Muscle of arm (tissue), 12 donors: ENCODE data around the gene NT5E. TPM values are rescaled to one million over a fixed set of nuclear protein-coding genes. Genes with fewer than 3 reads are reported as not detected.

Experiments used
- DNase-seq: peaks from one replicate; pipeline ENCODE4 v3.0.0-alpha.2; 2013
- polyA plus RNA-seq, 12 donors: library from polyadenylated mRNA; unstranded; fragments of 120-200 nt; gene quantifications; one replicate each; pipeline ENCODE4 v1.2.1, GENCODE V29; 2013; ENCODE audit not compliant: insufficient read length in 12 of 12

Gene NT5E
- polyA plus RNA-seq, 12 donors = 21.1 to 56.0 (median 29.1) TPM; not detected in 1

DNA sequence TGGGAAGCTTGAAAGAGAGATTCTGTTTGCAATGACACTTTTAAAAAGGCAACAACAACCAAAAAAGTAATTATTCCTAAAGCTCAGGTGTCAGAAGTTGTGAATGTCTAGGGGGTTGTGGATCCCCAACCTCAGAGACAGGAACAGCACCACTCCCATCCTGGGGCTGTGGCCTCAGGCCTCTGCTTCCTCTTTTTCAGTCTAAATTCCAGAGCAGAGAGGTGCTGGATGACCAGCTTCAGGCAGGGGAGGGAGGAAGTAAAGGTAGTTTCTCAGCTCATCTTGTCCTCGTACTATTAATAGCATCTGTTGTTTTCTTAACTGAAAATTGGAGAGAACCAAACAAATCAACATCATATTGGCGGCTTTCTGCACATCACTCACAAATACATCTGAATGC lies 8.3 kb downstream of the NT5E start:
- no peak for DNase-seq

DNA sequence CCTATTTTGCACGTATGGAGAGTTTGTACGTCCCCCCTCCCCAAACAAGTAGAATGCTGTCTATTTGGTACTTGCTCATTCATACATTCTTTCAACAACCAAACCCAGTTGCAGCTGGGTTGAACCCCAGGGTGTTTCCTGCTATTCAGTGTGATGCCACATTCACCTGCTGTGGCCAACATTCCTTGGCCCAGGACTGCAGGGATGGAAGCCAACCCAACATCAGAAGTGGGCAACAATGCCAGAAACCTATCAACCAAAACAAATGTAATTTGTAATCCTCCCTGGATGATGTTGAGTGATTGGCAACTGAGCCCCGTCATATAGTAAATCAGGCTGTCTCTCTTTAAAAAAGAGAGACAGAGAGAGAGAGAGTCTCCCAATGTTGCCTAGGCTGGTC lies 8.9 kb downstream of the NT5E start:
- no peak for DNase-seq

- peak; percentile 80 for DNase-seq
Observed at GRCh38 chr6:85459224-85459901, 9.5 kb downstream of the NT5E start.

DNA sequence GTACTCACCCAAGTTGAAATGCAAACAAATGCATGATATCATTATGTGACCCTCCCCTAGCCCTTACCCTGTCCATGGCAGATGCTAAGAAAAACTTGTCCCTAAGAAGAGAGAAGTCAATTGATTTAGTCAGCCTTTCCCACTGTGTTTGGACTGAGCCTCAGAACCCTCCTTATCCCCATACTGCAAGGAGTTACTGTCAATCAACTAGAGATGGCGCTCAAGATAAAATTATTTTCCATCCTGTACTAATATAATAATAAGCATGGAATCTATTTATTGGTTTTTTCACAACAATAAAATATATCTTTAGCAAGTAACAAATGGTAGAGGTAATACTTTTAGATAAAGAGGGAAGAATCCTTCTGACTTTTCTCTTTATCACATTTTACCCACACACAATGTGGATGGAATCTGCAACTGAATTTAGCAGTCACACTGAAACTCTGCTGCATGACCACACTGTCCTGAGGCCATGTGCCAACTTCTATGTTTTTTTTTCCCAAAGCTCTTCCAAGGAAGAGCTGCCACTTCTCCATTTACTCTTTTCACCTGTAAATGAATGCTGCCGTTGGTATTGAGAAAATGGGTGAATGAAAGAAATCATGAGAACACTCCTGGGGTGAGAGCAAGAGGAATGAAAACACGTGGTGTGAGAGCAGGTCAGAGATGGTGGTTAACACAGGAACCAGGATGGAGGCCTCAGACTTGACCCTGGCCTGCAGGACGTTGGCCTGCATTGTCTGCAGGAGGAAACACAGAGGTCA lies 10.5 kb downstream of the NT5E start:
- DNase-seq = no peak

GRCh38 chr6:85460921-85461797 lies 11.3 kb downstream of the NT5E start:
- DNase-seq = no peak

DNA sequence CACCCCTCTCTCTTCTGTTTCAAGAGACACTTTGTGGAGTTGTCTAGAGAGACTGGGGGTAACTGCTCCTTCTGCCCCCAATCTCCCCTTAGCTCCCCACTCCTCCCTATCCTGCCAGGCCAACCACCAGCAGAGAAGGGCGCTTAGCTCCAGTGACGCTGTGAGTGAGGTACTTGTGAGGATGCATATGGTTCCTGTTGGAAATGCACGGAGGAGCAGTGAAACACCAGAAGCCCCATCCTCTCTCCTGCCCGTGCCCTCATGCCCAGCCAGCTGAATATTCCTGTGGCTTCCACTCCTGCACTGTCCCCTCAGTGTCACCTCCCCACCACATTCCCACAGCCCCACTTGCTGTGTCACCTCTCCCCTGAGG lies 11.9 kb downstream of the NT5E start:
- DNase-seq = no peak

- DNase-seq = no peak
Observed at GRCh38 chr6:85462673-85463072, 12.8 kb downstream of the NT5E start.

DNA sequence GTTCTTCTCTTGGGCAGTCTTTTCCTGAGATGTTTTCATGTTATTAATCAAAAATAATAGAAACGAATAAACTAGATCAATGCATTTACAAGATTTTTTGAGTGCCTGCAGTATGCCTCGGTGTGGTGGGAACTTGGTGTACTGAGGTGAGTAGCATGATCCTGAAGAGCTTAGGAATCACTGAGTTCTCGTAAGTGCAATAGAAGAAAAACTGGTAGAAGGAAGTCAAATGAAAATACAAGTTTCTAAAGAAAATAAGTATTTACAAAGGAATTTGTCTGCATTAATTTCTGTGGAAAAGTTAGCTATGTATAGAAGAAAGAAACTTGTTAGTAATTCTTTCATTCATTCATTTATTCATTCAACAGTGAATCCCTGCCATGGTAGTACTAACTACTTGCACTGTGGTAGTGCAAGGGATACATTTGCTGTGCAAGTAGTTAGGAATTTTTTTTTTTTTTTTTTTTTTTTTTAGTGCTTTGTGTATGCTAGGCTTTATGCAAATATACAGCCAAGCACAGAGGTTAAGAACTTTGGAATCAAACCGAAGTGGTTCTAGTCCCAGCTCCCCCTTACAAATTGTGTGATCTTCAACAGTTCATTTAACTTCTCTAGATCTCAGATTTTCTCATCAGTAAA lies 13.9 kb downstream of the NT5E start:
- DNase-seq = no peak

DNA sequence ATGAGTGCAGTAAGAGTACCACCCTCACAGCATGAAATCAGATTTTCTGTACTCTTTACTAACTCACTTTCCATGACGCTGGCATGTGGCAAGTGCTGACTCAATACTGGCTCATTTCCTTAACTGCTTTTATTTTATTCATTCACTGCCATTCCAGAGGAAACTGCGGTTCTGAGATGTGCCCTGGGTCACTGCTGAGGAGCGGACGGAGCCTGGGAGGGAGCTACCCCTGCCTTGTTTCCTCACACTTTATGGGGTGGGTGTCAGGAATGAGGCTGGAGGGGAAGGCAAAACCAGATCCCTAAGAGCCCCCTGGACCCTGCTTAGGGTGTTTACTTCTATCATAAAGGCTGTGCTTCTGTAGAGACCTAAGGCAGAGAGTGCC lies 14.4 kb downstream of the NT5E start:
- no peak for DNase-seq

GRCh38 chr6:85464722-85465150 lies 14.9 kb downstream of the NT5E start:
- DNase-seq = no peak

- no peak for DNase-seq
Observed at GRCh38 chr6:85465762-85466161, 15.9 kb downstream of the NT5E start.

GRCh38 chr6:85468326-85468725 lies 18.4 kb downstream of the NT5E start:
- DNase-seq = no peak

- DNase-seq = no peak
Observed at GRCh38 chr6:85469276-85470022, 19.6 kb downstream of the NT5E start.

- no peak for DNase-seq
Observed at GRCh38 chr6:85470023-85470410, 20.1 kb downstream of the NT5E start.

DNA sequence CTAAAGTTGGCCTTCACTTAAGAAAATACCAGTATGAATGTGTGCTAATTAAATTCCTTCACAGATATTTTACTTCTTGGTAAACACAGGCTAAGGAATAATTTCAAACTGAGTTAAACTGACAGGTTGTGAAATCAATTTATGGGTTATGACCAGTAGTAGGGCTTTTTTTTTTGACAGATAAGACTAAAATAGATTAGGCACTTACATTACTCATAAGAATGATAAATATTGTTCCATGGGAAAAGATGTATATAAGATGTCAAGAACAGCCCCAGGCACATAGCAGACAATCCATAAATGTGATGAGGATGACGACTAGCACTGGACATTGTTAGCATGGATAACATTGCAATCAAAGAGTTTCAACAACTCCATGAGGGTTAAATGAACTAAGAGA lies 22.9 kb downstream of the NT5E start:
- DNase-seq = no peak

DNA sequence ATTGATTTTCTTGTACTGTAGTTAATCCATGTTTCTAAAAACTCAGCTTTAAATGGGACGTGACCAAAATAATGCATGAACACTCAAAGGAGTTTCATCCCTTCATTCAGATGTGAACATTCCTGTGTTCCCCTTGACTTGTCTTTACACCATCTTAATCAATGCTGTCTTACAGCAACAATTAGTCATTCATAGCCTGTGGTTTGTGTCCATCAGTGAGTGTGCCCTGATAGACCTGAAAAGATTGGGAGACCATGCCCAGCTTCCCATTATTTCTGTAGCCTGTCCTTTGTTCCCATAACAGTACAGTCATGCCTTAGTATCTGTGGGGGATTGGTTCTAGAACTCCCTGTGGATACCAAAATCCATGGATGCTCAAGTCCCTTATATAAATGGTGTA lies 23.9 kb downstream of the NT5E start:
- no peak for DNase-seq

- no peak for DNase-seq
Observed at GRCh38 chr6:85476532-85476931, 26.6 kb downstream of the NT5E start.

- no peak for DNase-seq
Observed at GRCh38 chr6:85479208-85479607, 29.3 kb downstream of the NT5E start.

DNA sequence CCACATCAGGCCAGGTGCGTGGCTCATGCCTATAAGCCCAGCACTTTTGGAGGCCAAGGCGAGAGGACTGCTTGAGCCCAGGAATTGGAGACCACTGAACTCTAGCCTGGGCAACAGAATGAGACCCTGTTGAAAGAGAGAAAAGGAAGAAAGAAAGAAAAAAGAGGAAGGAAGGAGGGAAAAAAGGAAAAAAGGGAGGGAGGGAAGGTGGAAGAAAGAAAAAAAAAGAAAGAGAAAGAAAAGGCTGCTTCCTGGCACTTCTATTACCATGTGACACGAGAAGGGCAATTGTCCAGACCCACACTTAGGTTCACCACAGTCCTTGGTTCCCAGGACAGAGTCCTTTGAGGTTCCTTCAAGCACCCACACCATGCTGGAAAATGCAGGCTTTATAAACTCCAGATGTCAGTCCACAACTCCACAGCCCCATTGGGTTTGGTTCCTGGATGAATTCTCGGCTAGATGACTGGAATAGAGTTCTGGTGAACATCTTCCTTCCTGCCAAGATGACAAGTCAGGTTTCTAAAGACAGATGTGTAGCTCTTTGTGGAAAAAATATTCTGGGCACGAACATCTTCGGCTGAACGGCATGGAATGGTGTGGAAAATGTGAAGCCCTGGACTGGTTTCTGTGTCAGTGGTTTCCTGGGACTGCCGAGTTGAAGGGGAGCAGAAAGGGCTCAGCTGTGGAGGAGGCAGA lies 32.5 kb downstream of the NT5E start:
- DNase-seq = peak; percentile 52

DNA sequence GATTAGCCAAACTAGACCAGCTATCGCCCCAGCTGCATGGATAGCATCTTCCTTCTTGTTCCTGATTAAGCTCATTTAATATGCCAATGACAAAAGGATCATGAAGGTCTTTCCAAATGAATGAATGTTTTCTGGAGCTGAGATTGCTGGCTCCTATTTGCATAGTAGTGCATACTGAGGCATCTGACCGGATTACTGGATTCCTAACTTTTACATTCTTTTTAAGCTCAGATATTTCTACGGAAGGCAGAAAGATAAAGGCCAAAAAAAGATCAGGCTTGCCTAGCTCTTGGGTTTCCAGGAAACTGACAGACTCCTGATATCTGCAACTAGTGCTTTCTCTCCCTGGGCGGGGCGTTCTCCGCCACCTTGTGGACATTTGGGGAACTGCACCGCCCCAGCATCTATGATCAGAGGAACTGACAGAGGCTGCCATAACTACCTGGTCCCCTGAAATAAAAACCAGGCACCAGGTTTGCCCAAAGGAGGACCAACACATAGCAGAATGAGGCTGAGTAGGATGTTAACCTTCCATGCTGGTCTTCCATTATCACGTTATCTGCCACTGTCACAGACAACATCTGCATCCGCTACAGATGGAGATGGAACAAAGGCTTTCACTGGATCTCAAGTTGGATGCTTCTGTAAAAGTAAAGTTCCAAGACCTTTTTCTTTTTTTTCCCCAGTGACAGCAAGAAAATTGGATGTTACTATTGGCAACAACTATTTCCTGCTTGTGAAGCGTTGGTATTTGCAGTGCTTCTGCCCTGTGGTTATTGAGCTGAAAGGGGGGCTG lies 33.2 kb downstream of the NT5E start:
- DNase-seq = peak; percentile 80
